K562 (cell line): ENCODE measurements around the gene NACA2. TPM values are rescaled to one million over a fixed set of nuclear protein-coding genes. Genes with fewer than 3 reads are reported as not detected.

Source experiments
- ATAC-seq: fragments of 200-7000 bp; cut with Tn5 transposase; 3 replicates; pipeline ENCODE4 v1.9.1; 2020; ENCODE audit warnings: moderate library complexity
- BruUV-seq: library from RNA; stranded (reverse); fragments of 400-500 nt; replicated peaks from 2 replicates; lab custom pipeline; 2021; lab: Mats Ljungman, UMichigan
- CTCF ChIA-PET: fragments of 300-600 bp; formaldehyde crosslinking; extraction: SDS; loops from one replicate; lab custom pipeline; 2021; ENCODE audit warnings: low intra/inter-chr PET ratio; lab: Yijun Ruan, JAX
- POLR2A ChIA-PET: fragments of 300-600, 350-650 bp; sonication (Branson Sonifier 250); formaldehyde crosslinking; extraction: SDS; loops from one replicate; lab custom pipeline; 2021; ENCODE audit warnings: antibody characterized with exemption, inconsistent platforms; lab: Yijun Ruan, JAX
- DNase-seq, 4 experiments: peaks; one replicate each; pipeline versions ENCODE4 v3.0.0 to v3.0.0-alpha.2; 2011 to 2018; ENCODE audit warnings: low spot score in 3 of 4, mixed read lengths in 3 of 4; ENCODE audit errors: extremely low read depth in 1 of 4
- FAIRE-seq: peaks from 2 replicates; lab custom pipeline; 2011; peaks lifted over from hg19 to GRCh38; lab: Jason Lieb, UNC
- H2AFZ ChIP-seq: 2 replicates; pipeline ENCODE4 v1.6.0; 2011; ENCODE audit warnings: low read depth, low read length, control low read depth, inconsistent platforms
- H3K27ac ChIP-seq: fragments of 200-600 bp; 3 replicates; pipeline ENCODE4 v1.8.0; 2011; ENCODE audit warnings: low read depth, mild to moderate bottlenecking, control low read depth, inconsistent platforms, low read length, moderate library complexity, mixed read lengths; ENCODE audit errors: extremely low read depth
- H3K27me3 ChIP-seq, 2 experiments: fragments of 300-600 bp in 1 of 2; 2 replicates in 1 of 2; 3 replicates in 1 of 2; pipeline versions ENCODE4 v1.6.0 to v1.8.0; 2011; ENCODE audit warnings: inconsistent platforms in 2 of 2, low read length in 2 of 2, mild to moderate bottlenecking in 1 of 2, mixed read lengths in 1 of 2, moderate library complexity in 1 of 2; ENCODE audit not compliant: control insufficient read depth in 2 of 2, insufficient read depth in 2 of 2
- H3K36me3 ChIP-seq: fragments of 300-600 bp; 3 replicates; pipeline ENCODE4 v1.8.0; 2011; ENCODE audit warnings: mild to moderate bottlenecking, low read length, inconsistent platforms; ENCODE audit not compliant: control insufficient read depth, insufficient read depth
- H3K4me1 ChIP-seq, 2 experiments: fragments of 200-600 bp in 1 of 2; replicated peaks in 1 of 2; 2 replicates in 1 of 2; 3 replicates in 1 of 2; pipeline versions ENCODE4 v1.5.1 to v1.8.0; 2011; ENCODE audit warnings: inconsistent platforms in 2 of 2, low read length in 2 of 2, mild to moderate bottlenecking in 1 of 2, mixed read lengths in 1 of 2, moderate library complexity in 1 of 2; ENCODE audit not compliant: control insufficient read depth in 2 of 2, insufficient read depth in 2 of 2
- H3K4me2 ChIP-seq: 2 replicates; pipeline ENCODE4 v1.6.1; 2011; ENCODE audit warnings: low read length, control low read depth, inconsistent platforms, mixed read lengths; ENCODE audit not compliant: insufficient read depth
- H3K4me3 ChIP-seq: fragments of 200-600 bp; sonication (generic), shearing (Covaris generic); 2 replicates; pipeline ENCODE4 v1.5.1; 2016; ENCODE audit warnings: control low read depth, inconsistent platforms
- H3K79me2 ChIP-seq: fragments of 200-600 bp; 3 replicates; pipeline ENCODE4 v1.8.0; 2011; ENCODE audit warnings: low read length, inconsistent platforms; ENCODE audit not compliant: control insufficient read depth, insufficient read depth
- H3K9ac ChIP-seq, 2 experiments: 2 replicates each; pipeline versions ENCODE4 v1.6.0 to v1.6.1; 2011; ENCODE audit warnings: low read depth in 2 of 2, low read length in 2 of 2, control low read depth in 1 of 2, inconsistent platforms in 1 of 2, mild to moderate bottlenecking in 1 of 2, mixed read lengths in 1 of 2; ENCODE audit not compliant: insufficient read depth in 1 of 2
- H3K9me1 ChIP-seq: one replicate; pipeline ENCODE4 v1.6.0; 2011; ENCODE audit warnings: inconsistent platforms, mild to moderate bottlenecking, low read length, moderate library complexity; ENCODE audit not compliant: control insufficient read depth, insufficient read depth
- H3K9me3 ChIP-seq: replicated peaks from 2 replicates; pipeline ENCODE4 v1.5.1; 2011; ENCODE audit warnings: low read depth, low read length, inconsistent platforms; ENCODE audit not compliant: control insufficient read depth, insufficient read depth
- H4K20me1 ChIP-seq: replicated peaks from 2 replicates; pipeline ENCODE4 v1.6.1; 2011; ENCODE audit warnings: low read length, inconsistent platforms, mixed read lengths; ENCODE audit not compliant: control insufficient read depth, insufficient read depth
- EWSR1 ChIP-seq: fragments of 450-650 bp; IDR thresholded peaks from 2 replicates; pipeline ENCODE4 v1.6.1; 2018; ENCODE audit warnings: borderline replicate concordance, mild to moderate bottlenecking, low read depth, moderate library complexity; ENCODE audit not compliant: partially characterized antibody
- HDAC8 ChIP-seq: fragments of 450-650 bp; IDR thresholded peaks from 2 replicates; pipeline ENCODE4 v1.6.1; 2016; ENCODE audit warnings: mild to moderate bottlenecking, missing genetic modification characterization, moderate library complexity, missing compliant biosample characterization
- RERE ChIP-seq: sonication (generic); formaldehyde crosslinking; IDR thresholded peaks from 2 replicates; pipeline ENCODE4 v1.8.0; 2023; ENCODE audit warnings: missing genetic modification reagents, mild to moderate bottlenecking, borderline replicate concordance
- ZBTB11 ChIP-seq, 3 experiments: fragments of 200-800 bp in 1 of 3; fragments of 250-450 bp in 1 of 3; fragments of 450-650 bp in 1 of 3; sonication (Bioruptor Pico) in 1 of 3; sonication (Bioruptor generic) in 1 of 3; formaldehyde crosslinking in 1 of 3; IDR thresholded peaks; 2 replicates each; pipeline versions ENCODE4 v1.6.1 to v1.8.0; 2016 to 2022; ENCODE audit warnings: mild to moderate bottlenecking in 2 of 3, missing genetic modification characterization in 2 of 3, missing compliant biosample characterization in 1 of 3, moderate library complexity in 1 of 3
- WGBS: fragments of 100-300 bp; shearing (Covaris generic); methylation state at CpG from one replicate; pipeline ENCODE4 v1.1.6; 2016; ENCODE audit warnings: low coverage, mixed read lengths; ENCODE audit not compliant: insufficient coverage; ENCODE audit errors: missing lambda C conversion rate; 5-methylcytosine and 5-hydroxymethylcytosine counted together
- in situ Hi-C: fragments of 300-500 bp; cut with MboI; formaldehyde crosslinking; loops from 4 replicates; pipeline ENCODE4 v1.15.0; 2018; ENCODE audit warnings: inconsistent platforms, mixed read lengths
- intact Hi-C: fragments of 100-400 bp; cut with micrococcal nuclease; formaldehyde crosslinking; loops from 2 replicates; pipeline ENCODE4 v1.14.2; 2022
- polyA plus RNA-seq, 8 experiments: library from polyadenylated mRNA; depleted of rRNA in 4 of 8; stranded (reverse) in 5 of 8; unstranded in 3 of 8; fragments of >200 nt; fragmentation: Nextera tagmentation in 2 of 8; fragmentation: Illumina TruSeq in 1 of 8; extraction: Ambion mirVana in 2 of 8; extraction: Trizol in 1 of 8; gene quantifications; 2 replicates each; pipeline versions ENCODE4 v1.2.1 to v1.2.3, GENCODE V29; 2011 to 2014; ENCODE audit warnings: inconsistent platforms in 1 of 8, missing spikeins in 1 of 8
- total RNA-seq, 7 experiments: library from RNA; depleted of rRNA in 6 of 7; stranded (reverse); fragments of >200 nt in 6 of 7; fragmentation: Illumina TruSeq in 2 of 7; extraction: Trizol in 2 of 7; gene quantifications; 2 replicates each; pipeline versions ENCODE4 v1.2.1 to v1.2.3, GENCODE V29; 2011 to 2021; ENCODE audit warnings: low replicate concordance in 1 of 7

Gene NACA2
- total and polyA plus RNA-seq, 9 of the 15 experiments (the other 6 are each of a cell fraction or from before 2014, with no cell fraction given): 0.13 to 0.29 (median 0.23) TPM; not detected in 4

DNA sequence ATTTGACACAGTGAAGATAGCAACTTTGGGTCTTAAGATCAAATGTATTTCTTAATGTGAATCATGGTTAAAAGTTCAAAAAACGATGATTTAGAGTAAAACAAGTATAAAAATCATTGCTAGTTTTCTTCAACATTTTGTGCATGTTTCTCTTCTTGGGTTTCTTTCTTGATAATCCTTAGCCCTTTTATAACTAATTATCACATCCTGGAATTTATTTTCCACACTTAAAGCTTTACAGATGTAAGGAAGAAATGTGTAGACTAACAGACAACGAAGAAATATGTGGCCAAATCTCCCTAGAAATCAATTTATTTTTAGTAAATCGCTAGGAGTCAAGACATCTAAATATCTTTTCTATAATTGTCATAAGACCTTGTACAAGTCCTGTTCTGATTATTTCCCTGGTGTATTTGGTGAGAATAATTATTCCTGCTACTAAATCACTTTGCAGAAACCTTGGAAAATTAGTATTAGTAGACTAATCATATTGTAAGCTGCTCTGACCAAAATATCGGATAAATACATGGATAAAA lies 4.9 kb downstream of the NACA2 start (continued):
- TF ChIP-seq RERE (CRISPR knock-in tag): no peak

GRCh38 chr17:61584866-61585265 lies 6.2 kb downstream of the NACA2 start:
- intact Hi-C loops (no loop called here), in situ Hi-C loops (no loop called here)
- POLR2A ChIA-PET: interaction anchor here (0.7 kb wide), 1 partner anchor 11 kb away, joined by 3 read pairs; no protein-coding TSS in a partner anchor

More at GRCh38 chr17:61584866-61585265, 6.2 kb downstream of the NACA2 start:
- TF ChIP-seq ZBTB11 (CRISPR knock-in tag; IDR thresholded peaks at IDR 0.05) (peak in 1 of 3 experiments; percentile 72; a peak in 2 of 6 replicates), HDAC8 (tag) (no peak), EWSR1 (peak; percentile 31)
- DNase-seq (no peak), ATAC-seq (no peak), FAIRE-seq (no peak)
- WGBS: 0% methylated on average over 2 of the region's 2 CpGs
- H3K36me3 ChIP-seq: no peaks in the 10 kb centered on the region
- no peaks in the 10 kb centered on the region for H3K4me1 ChIP-seq
- H4K20me1 ChIP-seq: no peaks in the 10 kb centered on the region
- H2AFZ ChIP-seq: no peak overlapping the region
- no peaks in the 10 kb centered on the region for H3K9me3 ChIP-seq
- H3K27me3 ChIP-seq: peaks cover 0 to 8% of the 10 kb centered on the region in 2 experiments; a peak in 2 of 5 replicates
- BruUV-seq: no TSS peak
- H3K79me2 ChIP-seq: no peaks in the 10 kb centered on the region
- H3K9ac ChIP-seq: no peak overlapping the region
- CTCF ChIA-PET: no interaction called here
- H3K4me2 ChIP-seq: no peak overlapping the region
- H3K4me3 ChIP-seq: no peak overlapping the region
- no peaks in the 10 kb centered on the region for H3K9me1 ChIP-seq
- no peak overlapping the region for H3K27ac ChIP-seq
